ENCODE measurements around the gene KCNK1.

The KCNK1 gene

GRCh38 chr1:233707880-233708815 lies 94.2 kb downstream of the KCNK1 start:
- no peak for DNase-seq

GRCh38 chr1:233710031-233710430 lies 96.1 kb downstream of the KCNK1 start:
- no peak for DNase-seq

- no peak for DNase-seq
Measured at GRCh38 chr1:233710507-233710906, 96.6 kb downstream of the KCNK1 start.

- no peak for DNase-seq
Measured at GRCh38 chr1:233714631-233715217, 100.8 kb downstream of the KCNK1 start.

- no peak for DNase-seq
Measured at GRCh38 chr1:233718057-233718456, 104.2 kb downstream of the KCNK1 start.

- DNase-seq = no peak
Measured at GRCh38 chr1:233719655-233720341, 105.9 kb downstream of the KCNK1 start.

- no peak for DNase-seq
Measured at GRCh38 chr1:233721004-233721595, 107.2 kb downstream of the KCNK1 start.

Measured in CD4-positive, alpha-beta T cell treated with Interleukin-17A for 1 hour (primary cell).